GM19372 (cell line): Measurements from ENCODE around the gene TAF9B.
"Not testable (repeated sequence)": the region's sequence is repeated elsewhere in the genome, so short reads cannot be mapped to it uniquely, and the experiment has no call there.

Experiments
- ATAC-seq: cut with Tn5 transposase; IDR thresholded peaks from one replicate; pipeline ENCODE4 v1.9.1; 2021; ENCODE audit warnings: mild to moderate bottlenecking, low read depth, moderate library complexity; ENCODE audit not compliant: unreplicated experiment

The TAF9B gene, protein sequence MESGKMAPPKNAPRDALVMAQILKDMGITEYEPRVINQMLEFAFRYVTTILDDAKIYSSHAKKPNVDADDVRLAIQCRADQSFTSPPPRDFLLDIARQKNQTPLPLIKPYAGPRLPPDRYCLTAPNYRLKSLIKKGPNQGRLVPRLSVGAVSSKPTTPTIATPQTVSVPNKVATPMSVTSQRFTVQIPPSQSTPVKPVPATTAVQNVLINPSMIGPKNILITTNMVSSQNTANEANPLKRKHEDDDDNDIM

DNA sequence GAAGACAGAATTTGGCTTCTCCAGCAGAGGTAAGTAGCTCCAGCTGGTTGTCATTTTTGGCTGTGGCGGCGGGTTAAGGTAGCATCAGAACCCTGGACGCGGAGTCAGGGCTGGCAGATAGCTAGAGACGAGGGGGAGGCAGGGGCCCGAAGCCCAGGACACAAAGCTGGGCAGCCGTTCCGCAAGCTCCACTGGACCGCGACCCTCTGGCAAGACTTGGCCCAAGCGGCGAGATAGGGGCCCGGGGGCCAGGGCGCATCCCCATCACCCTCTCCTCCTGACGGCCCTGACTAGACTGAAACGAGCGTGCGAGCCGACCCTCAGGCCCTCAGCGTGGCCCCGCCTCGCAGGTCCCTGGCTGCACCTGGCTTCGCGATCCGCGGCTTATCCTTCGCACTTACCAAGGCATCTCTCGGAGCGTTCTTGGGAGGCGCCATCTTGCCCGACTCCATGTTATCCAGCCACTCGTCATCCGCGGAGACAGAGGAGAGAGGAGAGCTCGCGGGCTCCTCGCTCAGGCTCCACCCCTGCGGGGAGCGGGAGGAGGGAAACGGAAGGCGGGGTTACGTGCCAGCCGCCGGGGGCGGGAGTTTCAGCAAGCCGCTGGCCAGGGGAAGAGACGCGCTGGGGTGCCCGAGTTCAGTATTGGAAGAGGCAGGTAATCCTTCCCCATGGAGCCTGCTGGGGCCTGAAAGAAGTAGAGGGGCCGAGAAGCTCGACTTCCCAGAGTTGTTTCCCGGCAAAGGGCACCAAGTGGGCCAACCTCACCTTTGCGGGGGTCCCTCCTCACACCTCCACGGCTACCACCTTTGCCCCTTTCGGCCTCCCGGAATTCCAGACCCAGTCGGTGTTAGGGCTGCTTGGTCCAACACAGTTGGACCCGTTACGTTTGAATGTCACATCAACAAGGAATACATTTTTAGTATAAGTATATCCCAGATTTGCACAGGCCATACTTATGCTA, at the start of gene TAF9B:
TSS of gene TAF9B (minus strand) at position 491 of the 964 bp plus-strand sequence. CDS start at position 452, 39 bp downstream.
- peak; percentile 92 for ATAC-seq

DNA sequence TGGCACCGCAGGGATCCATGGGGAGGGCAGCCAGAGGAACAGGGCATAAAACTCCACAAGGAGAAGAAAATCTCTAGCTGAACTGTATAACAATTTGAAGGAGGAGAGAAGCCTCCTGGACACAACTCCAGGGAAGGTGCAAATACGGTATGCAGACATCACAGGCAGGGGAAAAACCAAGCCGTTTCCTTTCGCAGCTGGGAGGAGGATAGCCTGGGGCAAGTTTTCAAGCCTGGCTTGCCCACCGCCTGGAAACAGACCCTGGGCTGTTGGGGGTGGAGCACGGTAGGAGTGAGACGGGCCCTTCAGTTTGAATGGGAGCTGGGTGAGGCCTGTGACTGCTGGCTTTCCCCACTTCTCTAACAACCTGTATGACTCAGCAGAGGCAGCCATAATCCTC, 43.4 kb upstream of the TAF9B start:
- ATAC-seq, result no peak

DNA sequence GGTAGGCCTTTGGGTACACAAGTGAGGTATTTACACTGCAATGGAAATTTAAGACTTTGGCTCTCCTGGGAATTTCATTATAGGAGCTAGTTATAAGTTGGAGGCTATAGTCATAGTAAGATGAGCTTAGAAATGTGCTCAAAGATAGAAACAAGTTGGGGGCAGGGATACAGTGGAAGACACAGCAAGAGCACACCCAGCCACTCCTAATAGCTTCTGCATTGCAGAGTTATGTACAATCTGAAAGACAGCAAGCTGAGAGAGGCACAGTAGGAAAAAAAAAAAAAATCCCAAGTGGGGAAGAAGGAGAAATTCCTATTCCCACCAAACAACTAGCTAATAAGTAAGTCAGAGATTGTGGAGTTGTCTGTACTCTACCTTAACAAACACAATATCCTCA, 41.9 kb upstream of the TAF9B start:
- ATAC-seq, result no peak

DNA sequence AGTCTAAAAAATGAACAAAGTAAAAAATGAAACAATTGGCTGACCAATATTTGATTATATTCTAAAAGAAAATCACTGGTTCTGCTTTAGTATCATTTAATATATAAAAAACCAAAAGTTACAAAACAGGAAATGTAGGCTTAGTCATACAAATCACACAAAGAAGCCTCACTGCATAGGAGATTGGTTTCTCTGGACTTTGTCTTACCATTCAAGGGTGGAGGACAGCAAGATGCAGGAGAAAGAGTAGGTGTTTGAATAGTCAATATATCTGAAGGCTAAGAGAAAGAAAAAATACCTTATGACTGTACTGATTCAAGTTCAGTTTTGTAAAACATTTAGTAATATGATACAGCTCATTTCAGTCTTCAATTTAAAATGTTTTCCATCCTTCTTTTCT, 28.6 kb upstream of the TAF9B start:
- ATAC-seq, result no peak

DNA sequence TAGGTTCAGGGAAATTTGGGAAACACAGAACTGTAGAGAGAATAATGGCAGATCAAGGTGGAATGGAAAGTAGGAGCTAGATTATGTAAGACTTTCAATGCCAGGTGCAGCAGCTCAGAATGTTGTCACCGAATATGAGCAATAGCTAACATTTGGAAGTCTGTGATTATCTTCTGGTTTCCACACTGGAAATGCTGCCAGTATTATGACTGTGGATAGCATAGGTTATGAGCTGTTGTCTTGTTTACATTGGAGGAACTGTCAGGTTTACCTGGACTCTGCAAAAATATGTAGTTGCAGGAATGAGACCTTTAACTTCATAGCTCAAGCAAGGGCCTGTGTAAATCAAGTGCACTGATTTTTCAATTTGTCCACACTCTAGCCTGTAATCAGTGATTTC, 26.0 kb upstream of the TAF9B start:
- no peak for ATAC-seq

DNA sequence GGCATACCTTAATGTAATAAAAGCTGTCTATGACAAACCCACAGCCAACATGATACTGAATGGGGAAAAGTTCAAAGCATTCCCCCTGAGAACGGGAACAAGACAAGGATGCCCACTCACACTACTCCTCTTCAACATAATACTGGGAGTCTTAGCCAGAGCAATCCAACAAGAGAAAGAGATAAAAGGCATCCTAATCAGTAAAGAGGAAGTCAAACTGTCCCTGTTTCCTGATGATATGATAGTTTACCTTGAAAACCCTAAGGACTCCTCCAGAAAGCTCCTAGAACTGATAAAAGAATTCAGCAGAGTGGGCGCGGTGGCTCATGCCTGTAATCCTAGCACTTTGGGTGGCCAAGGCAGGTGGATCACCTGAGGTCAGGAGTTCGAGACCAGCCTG, 23.7 kb upstream of the TAF9B start:
- ATAC-seq, result not testable (repeated sequence)

DNA sequence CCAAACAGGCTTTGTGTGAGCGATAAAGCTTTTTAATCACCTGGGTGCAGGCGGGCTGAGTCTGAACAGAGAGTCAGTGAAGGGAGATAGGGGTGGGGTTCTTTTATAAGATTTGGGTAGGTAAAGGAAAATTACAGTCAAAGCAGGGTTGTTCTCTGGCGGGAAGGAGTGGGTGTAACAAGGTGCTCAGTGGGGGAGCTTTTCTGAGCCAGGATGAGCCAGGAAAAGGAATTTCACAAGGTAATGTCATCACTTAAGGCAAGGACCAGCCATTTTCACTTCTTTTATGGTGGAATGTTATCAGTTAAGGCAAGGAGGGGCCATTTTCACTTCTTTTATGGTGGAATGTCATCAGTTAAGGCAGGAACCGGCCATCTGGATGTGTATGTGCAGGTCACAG, 21.3 kb upstream of the TAF9B start:
- not testable (repeated sequence) for ATAC-seq

DNA sequence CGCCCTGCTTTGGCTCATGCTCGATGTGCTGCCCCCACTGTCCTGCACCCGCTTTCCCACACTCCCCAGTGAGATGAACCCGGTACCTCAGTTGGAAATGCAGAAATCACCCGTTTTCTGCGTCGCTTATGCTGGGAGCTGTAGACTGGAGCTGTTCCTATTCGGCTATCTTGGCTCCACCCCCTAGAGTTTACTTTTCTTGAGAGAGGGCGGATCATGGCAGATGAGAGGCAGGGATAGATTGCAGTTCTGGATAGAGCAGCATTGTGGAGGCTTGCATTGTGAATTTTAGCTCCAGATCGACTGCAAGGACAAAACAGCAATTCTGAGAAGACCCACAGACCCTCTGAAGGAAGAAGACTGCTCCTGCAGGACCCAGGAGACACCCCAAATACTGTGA, 18.4 kb upstream of the TAF9B start:
- not testable (repeated sequence) for ATAC-seq

DNA sequence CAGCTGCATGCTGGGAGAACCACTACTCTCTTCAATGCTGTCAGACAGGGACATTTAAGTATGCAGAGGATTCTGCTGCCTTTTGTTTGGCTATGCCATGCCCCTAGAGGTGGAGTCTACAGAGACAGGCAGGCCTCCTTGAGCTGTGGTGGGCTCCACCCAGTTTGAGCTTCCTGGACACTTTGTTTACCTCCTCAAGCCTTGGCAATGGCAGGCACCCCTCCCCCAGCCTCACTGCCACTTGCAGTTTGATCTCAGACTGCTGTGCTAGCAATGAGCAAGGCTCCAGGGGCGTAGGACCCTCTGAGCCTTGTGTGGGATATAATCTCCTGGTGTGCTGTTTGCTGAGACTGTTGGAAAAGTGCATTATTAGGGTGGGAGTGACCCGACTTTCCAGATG, 17.9 kb upstream of the TAF9B start:
- not testable (repeated sequence) for ATAC-seq

DNA sequence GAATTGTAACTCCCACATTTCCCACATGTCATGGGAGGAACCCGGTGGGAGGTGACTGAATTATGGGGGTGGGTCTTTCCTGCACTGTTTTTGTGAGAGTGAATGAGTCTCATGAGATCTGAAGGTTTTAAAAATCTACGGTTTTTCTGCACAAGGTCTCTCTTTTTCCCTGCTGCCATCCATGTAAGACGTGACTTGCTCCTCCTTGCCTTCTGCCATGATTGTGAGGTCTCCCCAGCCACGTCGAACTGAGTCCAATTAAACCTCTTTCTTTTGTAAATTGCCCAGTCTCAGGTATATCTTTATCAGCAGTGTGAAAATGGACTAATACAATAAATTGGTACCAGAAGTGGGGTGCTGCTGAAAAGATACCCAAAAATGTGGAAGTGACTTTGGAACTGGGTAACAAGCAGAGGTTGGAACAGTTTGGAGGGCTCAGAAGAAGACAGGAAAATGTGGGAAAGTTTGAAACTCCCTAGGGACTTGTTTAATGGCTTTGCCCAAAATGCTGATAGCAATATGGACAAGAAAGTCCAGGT, 7.6 kb upstream of the TAF9B start:
- not testable (repeated sequence) for ATAC-seq

DNA sequence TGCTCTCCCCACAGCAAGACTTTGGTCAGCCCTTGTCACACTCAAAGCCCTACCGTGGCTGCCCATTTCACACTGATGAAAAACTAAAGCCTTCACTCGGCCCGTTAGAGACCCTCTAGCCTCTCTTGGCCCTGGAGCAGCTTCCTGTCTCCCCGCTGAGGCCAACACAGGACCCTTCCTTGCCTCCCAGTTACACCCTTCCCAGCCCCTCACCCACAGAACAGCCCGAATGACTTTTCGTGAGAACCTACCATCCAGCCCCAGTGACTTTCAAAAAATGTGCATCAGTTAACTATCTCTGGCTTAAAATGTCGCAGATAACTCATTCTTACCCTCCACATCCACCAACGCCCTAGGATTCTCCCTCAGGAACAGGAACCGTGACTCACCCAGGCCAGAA, 756 bp upstream of the TAF9B start:
- ATAC-seq, result no peak

DNA sequence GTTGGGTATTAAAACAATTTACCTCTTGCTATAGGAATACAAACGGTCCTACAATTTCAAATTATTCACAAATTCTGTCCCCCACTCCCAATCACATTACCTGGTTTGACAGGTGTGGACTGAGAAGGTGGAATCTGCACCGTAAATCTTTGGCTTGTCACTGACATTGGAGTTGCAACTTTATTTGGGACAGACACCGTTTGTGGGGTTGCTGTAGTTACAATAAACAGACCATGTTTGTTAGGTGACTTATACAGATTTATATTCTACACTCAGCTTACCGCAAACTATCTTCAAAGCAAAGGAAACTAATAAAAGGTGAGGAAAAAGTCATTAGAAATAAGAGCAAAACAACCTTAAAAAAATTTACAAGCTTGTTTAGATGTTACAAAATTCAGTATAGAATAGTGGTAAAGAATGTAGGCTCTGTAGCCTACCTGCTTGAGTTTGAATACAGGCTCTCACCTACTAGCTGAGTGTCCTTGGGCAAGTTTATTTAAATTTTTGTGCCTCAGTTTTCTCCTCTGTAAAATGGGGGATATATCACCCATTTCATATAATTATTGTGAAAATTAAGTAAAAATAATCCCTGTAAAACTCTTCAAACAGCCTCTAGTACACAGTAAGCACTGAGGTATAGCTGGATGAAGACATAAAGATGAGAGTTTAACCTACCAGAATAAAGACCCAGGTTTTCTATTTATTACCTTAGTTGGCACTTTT, 6.1 kb downstream of the TAF9B start:
- no peak for ATAC-seq

DNA sequence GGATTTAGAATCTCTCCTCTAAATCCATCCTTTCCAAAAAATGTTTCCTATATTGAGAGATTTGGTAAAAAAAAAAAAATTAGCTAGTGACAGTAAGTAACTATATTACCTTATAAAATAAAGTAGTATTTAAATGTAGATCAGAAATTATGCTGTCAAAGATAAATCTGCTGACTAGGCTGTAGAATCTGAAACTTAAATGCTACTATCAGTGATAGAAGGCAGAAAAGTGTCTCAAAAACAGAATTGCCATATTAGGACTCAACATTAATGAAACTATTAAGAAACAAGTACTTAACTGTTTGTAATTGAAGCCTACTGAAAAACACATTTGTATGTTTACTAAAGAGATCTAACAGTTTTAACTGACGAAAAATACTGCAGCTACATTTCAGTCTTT, 8.3 kb downstream of the TAF9B start:
- no peak for ATAC-seq

DNA sequence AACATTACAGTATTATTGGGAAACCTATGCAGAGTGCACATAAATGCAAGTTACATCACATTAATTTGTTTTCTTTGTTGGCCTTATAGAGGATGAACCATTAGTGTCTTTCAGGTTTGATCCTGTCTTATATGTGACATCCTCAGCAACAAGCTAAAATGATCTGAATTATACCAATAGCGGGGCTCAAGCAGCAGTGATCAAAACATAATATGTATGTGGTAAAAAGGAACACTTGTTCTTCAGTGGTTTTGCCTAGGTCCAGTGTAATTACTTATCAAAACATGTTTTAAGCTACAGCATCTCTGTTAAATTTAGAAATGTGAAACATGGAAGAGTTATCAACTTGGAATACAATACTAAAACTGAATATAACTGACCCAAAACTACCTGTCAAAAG, 9.1 kb downstream of the TAF9B start:
- ATAC-seq, result no peak

DNA sequence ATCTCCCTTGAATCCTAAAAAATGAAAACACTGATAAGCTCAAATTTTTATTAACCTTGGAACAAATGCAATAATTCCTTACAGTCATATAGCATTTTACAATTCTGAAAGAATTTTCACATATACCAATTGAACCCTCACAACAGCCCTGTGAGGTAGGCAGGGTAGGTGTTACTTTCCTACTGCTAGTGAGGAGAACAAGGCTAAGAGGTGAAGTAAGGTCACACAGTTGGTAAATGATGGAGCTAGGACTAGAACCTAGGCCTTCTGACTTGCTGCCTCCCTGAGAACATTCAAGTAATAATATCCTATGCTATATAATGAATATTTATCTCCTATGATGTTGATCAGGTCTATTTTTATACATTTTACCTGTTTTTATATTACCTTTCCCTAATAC, 9.7 kb downstream of the TAF9B start:
- no peak for ATAC-seq

DNA sequence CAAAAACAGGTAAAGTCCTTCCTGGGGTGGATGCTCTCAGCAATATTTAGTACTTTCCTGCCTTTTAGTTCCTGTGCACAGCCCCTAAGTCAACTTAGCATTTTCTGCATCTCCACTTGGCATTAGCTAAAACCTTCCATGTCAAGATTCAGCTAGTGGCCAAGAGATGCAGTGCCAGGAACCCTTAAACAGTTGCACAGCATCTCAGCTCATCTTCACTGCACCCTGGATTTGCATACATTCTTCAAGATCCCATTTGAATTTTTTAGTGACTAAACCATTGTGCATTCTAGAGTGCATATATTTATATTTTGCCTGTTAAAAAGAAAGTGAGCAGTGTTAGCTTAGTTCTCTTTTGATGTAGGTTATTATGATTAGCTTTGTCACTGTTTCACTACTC, 13.7 kb downstream of the TAF9B start:
- ATAC-seq, result not testable (repeated sequence)

DNA sequence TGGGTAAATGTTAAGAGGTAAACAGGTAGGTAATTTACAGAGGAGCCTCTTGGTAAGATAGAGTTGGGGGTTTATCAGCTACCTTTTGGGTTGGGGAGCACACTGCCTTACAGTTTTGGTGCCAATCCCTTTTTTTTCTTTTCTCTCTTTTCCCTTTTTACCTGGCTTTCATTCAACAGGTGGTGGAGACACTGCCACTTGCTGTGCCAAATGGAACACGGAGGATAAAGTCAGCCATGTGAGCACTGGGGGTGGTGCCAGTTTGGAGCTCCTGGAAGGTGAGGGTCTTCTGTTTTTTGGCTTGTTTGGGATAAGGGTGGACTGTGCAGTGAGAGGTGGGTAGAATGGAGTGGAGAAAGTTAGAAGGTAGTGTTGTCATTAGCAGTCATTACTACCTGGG, 14.3 kb downstream of the TAF9B start:
- no peak for ATAC-seq

DNA sequence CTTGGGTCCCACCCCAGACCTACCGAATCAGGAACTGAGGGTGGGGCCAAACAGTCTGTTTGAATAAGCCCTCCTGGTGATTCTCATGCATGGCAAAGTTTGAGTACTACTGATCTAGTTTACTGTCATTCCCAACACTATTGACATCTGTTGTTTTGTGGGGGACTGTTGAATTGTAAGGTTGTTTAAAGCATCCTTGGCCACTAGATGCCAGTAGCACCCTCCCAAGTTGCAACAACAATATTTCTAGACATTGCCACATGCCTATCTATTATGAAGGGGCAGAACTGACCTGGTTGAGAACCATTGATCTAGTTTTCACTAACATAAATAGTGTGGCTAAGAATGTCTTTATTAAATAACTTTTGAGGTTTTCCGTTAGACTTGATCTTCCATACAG, 15.1 kb downstream of the TAF9B start:
- no peak for ATAC-seq

DNA sequence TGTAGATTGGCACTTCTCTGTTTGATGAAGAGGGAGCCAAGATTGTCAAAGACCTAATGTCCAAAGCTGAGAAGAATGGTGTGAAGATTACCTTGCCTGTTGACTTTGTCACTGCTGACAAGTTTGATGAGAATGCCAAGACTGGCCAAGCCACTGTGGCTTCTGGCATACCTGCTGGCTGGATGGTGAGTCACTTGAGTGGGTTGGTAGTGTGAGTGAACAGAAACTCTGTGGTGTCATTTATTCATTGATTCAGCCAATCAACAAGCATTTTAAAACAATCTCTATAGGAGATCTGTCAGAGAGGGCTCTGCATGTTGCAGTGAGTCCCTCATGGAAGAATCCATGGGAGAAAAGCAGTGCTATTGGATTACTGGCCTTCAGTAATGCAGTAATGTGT, 16.3 kb downstream of the TAF9B start:
- no peak for ATAC-seq

DNA sequence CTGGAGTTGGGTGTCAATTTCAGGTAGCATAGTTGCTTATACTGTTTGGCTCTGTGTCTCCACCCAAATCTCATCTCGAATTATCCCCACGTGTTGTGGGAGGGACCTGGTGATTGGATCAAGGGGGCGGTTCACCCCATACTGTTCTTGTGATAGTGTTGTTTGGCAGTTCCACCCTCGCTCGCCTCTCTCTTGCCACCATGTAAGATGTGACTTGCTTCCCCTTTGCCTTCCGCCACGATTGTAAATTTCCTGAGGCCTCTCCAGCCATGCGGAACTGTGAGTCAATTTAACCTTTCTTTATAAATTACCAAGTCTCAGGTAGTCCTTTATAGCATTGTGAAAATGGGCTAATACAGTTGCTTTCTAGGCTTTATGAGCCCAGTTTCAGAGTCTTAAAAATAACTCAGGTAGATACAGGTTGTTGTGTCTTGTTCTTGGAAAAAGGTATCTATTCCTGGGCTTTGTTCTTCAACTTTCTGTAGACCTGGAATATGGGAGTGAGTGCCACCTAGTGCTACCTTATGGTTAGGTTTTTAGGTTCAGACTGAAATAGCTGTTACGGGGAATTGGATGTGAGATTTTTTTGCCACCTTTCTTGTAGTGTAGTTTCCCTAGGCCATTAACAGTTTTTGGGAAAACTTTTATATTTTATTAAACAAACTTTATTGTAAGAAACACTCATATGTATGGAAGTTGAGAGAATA, 19.8 kb downstream of the TAF9B start:
- ATAC-seq, result no peak
